SU-DHL-6 (cell line): ENCODE results near the gene NUP35.

Source experiments
- H2AFZ ChIP-seq: fragments of 200-600 bp; sonication (generic); 2 replicates; pipeline ENCODE4 v1.6.1; 2014; ENCODE audit warnings: low read depth, mild to moderate bottlenecking, moderate library complexity, mixed read lengths, antibody characterized with exemption, low read length; ENCODE audit not compliant: severe bottlenecking
- H3F3A ChIP-seq: fragments of 200-600 bp; shearing (Covaris generic); 2 replicates; pipeline ENCODE4 v1.6.0; 2016; ENCODE audit warnings: antibody characterized with exemption, mild to moderate bottlenecking; ENCODE audit not compliant: insufficient read depth
- H3K27ac ChIP-seq: fragments of 200-600 bp; sonication (generic); 2 replicates; pipeline ENCODE4 v1.5.1; 2016; ENCODE audit warnings: low read depth, mild to moderate bottlenecking, low read length, moderate library complexity, mixed read lengths
- H3K27me3 ChIP-seq: fragments of 200-600 bp; sonication (generic), shearing (Covaris generic); 2 replicates; pipeline ENCODE4 v1.6.0; 2014; ENCODE audit warnings: mild to moderate bottlenecking, low read length
- H3K36me3 ChIP-seq: fragments of 200-600 bp; sonication (generic); 2 replicates; pipeline ENCODE4 v1.6.1; 2014; ENCODE audit warnings: mild to moderate bottlenecking, low read length, mixed read lengths
- H3K4me2 ChIP-seq: fragments of 300-600, 200-600 bp; shearing (Covaris generic), sonication (generic); 2 replicates; pipeline ENCODE4 v1.6.0; 2014; ENCODE audit warnings: low read length, low read depth, mild to moderate bottlenecking; ENCODE audit not compliant: poor library complexity, severe bottlenecking
- H3K4me3 ChIP-seq: fragments of 200-600 bp; sonication (generic); 2 replicates; pipeline ENCODE4 v1.5.1; 2014; ENCODE audit warnings: antibody characterized with exemption, low read length, mild to moderate bottlenecking, mixed read lengths; ENCODE audit not compliant: insufficient read depth, poor library complexity, severe bottlenecking
- H3K79me2 ChIP-seq: fragments of 200-600 bp; sonication (generic); 2 replicates; pipeline ENCODE4 v1.6.1; 2014; ENCODE audit warnings: mild to moderate bottlenecking, low read length, moderate library complexity; ENCODE audit not compliant: insufficient read depth
- H3K9ac ChIP-seq: fragments of 200-600 bp; sonication (generic); 2 replicates; pipeline ENCODE4 v1.7.0; 2014; ENCODE audit warnings: mild to moderate bottlenecking, low read length
- H3K9me2 ChIP-seq: fragments of 200-600 bp; sonication (generic); replicated peaks from 2 replicates; pipeline ENCODE4 v1.6.1; 2014; ENCODE audit warnings: low read length; ENCODE audit not compliant: insufficient read depth
- H3K9me3 ChIP-seq: fragments of 200-600 bp; sonication (generic); 2 replicates; pipeline ENCODE4 v1.6.1; 2014; ENCODE audit warnings: low read length, mixed read lengths; ENCODE audit not compliant: insufficient read depth
- H4K20me1 ChIP-seq: fragments of 200-600 bp; sonication (generic); 2 replicates; pipeline ENCODE4 v1.6.1; 2014; ENCODE audit warnings: low read depth, mild to moderate bottlenecking, antibody characterized with exemption, low read length, moderate library complexity, mixed read lengths
- CTCF ChIP-seq: fragments of 200-600 bp; sonication (generic); IDR thresholded peaks from one replicate; pipeline ENCODE4 v1.5.1; 2017; ENCODE audit warnings: antibody characterized with exemption, mild to moderate bottlenecking, low read length, moderate library complexity; ENCODE audit not compliant: insufficient read depth, poor library complexity, severe bottlenecking
- EZH2phosphoT487 ChIP-seq: fragments of 200-600 bp; sonication (generic), shearing (Covaris generic); conservative IDR thresholded peaks from 2 replicates; pipeline ENCODE4 v1.6.1; 2018; ENCODE audit warnings: mild to moderate bottlenecking, antibody characterized with exemption, low read length, moderate library complexity, mixed read lengths

NUP35 gene

DNA sequence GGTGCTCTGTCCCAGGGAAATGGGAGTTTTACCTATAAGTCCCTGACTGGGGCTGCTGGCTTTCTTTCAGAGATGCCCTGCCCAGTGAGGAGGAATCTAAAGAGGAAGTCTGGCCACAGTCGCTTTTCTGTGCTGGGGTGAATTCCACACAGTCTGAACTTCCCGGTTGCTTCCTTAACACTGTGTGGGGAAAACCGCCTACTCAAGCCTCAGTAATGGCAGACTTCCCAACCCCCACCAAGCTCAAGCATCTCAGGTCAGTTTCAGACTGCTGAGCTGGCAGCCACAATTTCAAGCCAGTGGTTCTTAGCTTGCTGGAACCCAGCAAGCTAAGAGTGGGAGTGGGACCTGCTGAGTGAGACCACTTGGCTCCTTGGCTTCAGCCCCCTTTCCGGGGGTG lies 54.9 kb downstream of the NUP35 start:
- TF ChIP-seq EZH2phosphoT487, result no peak
- TF ChIP-seq CTCF, result no peak
- peaks cover 15% of the 10 kb centered on the region; the same call in 1 of the 2 replicates for H3K79me2 ChIP-seq
- no peaks in the 10 kb centered on the region for H4K20me1 ChIP-seq
- H3F3A ChIP-seq, result no peaks in the 10 kb centered on the region
- peaks cover 35% of the 10 kb centered on the region for H3K36me3 ChIP-seq
- H3K27me3 ChIP-seq, result no peaks in the 10 kb centered on the region
- no peaks in the 10 kb centered on the region for H3K9me2 ChIP-seq
- no peak overlapping the region for H3K4me3 ChIP-seq
- H3K4me2 ChIP-seq, result no peak overlapping the region
- no peak overlapping the region for H3K9ac ChIP-seq
- H3K27ac ChIP-seq, result no peak overlapping the region
- H2AFZ ChIP-seq, result no peak overlapping the region
- no peaks in the 10 kb centered on the region for H3K9me3 ChIP-seq

DNA sequence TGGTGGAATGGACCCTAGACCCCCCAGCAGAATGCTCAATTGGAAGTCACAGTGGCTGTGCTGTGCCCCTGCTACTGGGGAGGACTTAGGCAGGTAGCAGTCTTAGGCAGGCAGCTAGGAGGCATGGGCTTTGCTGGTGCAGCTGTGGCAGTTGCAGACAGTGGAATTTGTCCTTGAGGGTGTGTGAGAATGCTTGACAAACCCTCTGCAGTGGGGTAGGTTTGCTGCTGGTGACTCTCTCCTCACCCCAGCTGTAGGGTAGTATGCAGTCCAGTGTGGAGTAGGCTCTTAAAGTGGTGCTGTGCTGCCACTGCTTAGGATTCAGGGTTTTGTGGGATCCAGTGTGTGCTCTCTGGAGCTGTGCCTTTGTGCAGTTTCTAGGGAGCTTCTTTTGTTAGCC lies 61.3 kb downstream of the NUP35 start:
- H3K4me2 ChIP-seq, result no peak overlapping the region
- H3K27me3 ChIP-seq, result no peaks in the 10 kb centered on the region
- H4K20me1 ChIP-seq, result no peaks in the 10 kb centered on the region
- peaks cover 59% of the 10 kb centered on the region for H3K36me3 ChIP-seq
- no peak overlapping the region for H2AFZ ChIP-seq
- no peaks in the 10 kb centered on the region for H3K9me3 ChIP-seq
- TF ChIP-seq EZH2phosphoT487, result no peak
- TF ChIP-seq CTCF, result no peak
- no peak overlapping the region for H3K4me3 ChIP-seq
- H3K79me2 ChIP-seq, result peaks cover 34% of the 10 kb centered on the region
- H3K9me2 ChIP-seq, result no peaks in the 10 kb centered on the region
- no peak overlapping the region for H3K9ac ChIP-seq
- no peaks in the 10 kb centered on the region for H3F3A ChIP-seq
- no peak overlapping the region for H3K27ac ChIP-seq

DNA sequence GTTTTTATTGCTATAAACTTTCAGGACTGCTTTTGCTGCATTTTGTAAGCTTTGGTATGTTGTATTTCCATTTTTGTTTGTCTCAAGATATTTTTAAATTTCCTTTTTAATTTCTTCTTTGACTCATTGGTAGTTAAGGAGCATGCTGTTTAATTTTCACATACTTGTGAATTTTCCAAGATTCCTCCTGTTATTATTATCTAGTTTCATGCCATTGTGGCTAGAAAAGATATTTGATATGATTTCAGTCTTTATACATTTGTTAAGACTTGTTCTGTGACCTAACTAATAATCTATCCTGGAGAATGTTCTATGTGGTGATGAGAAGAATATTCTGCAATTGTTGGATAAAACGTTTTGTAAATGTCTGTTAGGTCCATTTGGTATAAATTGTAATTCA lies 62.1 kb downstream of the NUP35 start:
- no peaks in the 10 kb centered on the region for H3F3A ChIP-seq
- H3K9me3 ChIP-seq, result no peaks in the 10 kb centered on the region
- no peak overlapping the region for H3K4me3 ChIP-seq
- no peaks in the 10 kb centered on the region for H4K20me1 ChIP-seq
- H3K9ac ChIP-seq, result no peak overlapping the region
- peaks cover 34% of the 10 kb centered on the region for H3K79me2 ChIP-seq
- H3K4me2 ChIP-seq, result no peak overlapping the region
- H3K36me3 ChIP-seq, result peaks cover 55% of the 10 kb centered on the region
- H3K9me2 ChIP-seq, result no peaks in the 10 kb centered on the region
- no peak overlapping the region for H2AFZ ChIP-seq
- no peaks in the 10 kb centered on the region for H3K27me3 ChIP-seq
- H3K27ac ChIP-seq, result no peak overlapping the region
- TF ChIP-seq EZH2phosphoT487 (no peak), CTCF (no peak)
